GM18867 (cell line): ENCODE measurements around the gene SCAMP1.
A peak's percentile ranks its signal among the peaks of the same experiment; 100 is the strongest.
"Not testable (repeated sequence)": the region's sequence is repeated elsewhere in the genome, so short reads cannot be mapped to it uniquely, and the experiment has no call there.

Experiments used
- ATAC-seq: cut with Tn5 transposase; IDR thresholded peaks from one replicate; pipeline ENCODE4 v1.9.1; 2021; ENCODE audit warnings: mild to moderate bottlenecking, moderate library complexity; ENCODE audit not compliant: unreplicated experiment

Gene SCAMP1

GRCh38 chr5:78359831-78360673 is at the start of gene SCAMP1:
SCAMP1 (plus strand) TSS chr5:78360617; CDS start chr5:78360672, 55 bp downstream.
- peak; percentile 87 for ATAC-seq

- no peak for ATAC-seq
Measured at GRCh38 chr5:78317515-78317914, 42.9 kb upstream of the SCAMP1 start.

GRCh38 chr5:78318337-78318736 is 42.1 kb upstream of the SCAMP1 start:
- no peak for ATAC-seq

GRCh38 chr5:78320401-78320800 is 40.0 kb upstream of the SCAMP1 start:
- no peak for ATAC-seq

GRCh38 chr5:78323241-78323640 is 37.2 kb upstream of the SCAMP1 start:
- ATAC-seq: no peak

GRCh38 chr5:78326930-78327329 is 33.5 kb upstream of the SCAMP1 start:
- ATAC-seq: no peak

- no peak for ATAC-seq
Measured at GRCh38 chr5:78327761-78328510, 32.5 kb upstream of the SCAMP1 start.

- no peak for ATAC-seq
Measured at GRCh38 chr5:78328585-78329173, 31.7 kb upstream of the SCAMP1 start.

GRCh38 chr5:78331523-78332080 is 28.8 kb upstream of the SCAMP1 start:
- no peak for ATAC-seq

- no peak for ATAC-seq
Measured at GRCh38 chr5:78334811-78335210, 25.6 kb upstream of the SCAMP1 start.

GRCh38 chr5:78335976-78336375 is 24.4 kb upstream of the SCAMP1 start:
- no peak for ATAC-seq

GRCh38 chr5:78336698-78337097 is 23.7 kb upstream of the SCAMP1 start:
- no peak for ATAC-seq

GRCh38 chr5:78339617-78340436 is 20.6 kb upstream of the SCAMP1 start:
- no peak for ATAC-seq

- ATAC-seq: no peak
Measured at GRCh38 chr5:78341440-78341839, 19.0 kb upstream of the SCAMP1 start.

- no peak for ATAC-seq
Measured at GRCh38 chr5:78345485-78345884, 14.9 kb upstream of the SCAMP1 start.

- ATAC-seq: no peak
Measured at GRCh38 chr5:78353520-78353919, 6.9 kb upstream of the SCAMP1 start.

- ATAC-seq: no peak
Measured at GRCh38 chr5:78354066-78354670, 6.2 kb upstream of the SCAMP1 start.

GRCh38 chr5:78355561-78355960 is 4.9 kb upstream of the SCAMP1 start:
- no peak for ATAC-seq

GRCh38 chr5:78359455-78359830 is 974 bp upstream of the SCAMP1 start:
- not testable (repeated sequence) for ATAC-seq

GRCh38 chr5:78360674-78360923 is 182 bp downstream of the SCAMP1 start:
- no peak for ATAC-seq
